NCI-H146 treated with DMSO at 0.1 percent for 48 hours (cell line): ENCODE data around the gene VWA5B1.
"Not testable (repeated sequence)": the region's sequence is repeated elsewhere in the genome, so short reads cannot be mapped to it uniquely, and the experiment has no call there.

Source experiments
- DNase-seq: peaks from one replicate; lab custom pipeline; 2025; ENCODE audit not compliant: unreplicated experiment; lab: John Stamatoyannopoulos, UW

The VWA5B1 gene

DNA sequence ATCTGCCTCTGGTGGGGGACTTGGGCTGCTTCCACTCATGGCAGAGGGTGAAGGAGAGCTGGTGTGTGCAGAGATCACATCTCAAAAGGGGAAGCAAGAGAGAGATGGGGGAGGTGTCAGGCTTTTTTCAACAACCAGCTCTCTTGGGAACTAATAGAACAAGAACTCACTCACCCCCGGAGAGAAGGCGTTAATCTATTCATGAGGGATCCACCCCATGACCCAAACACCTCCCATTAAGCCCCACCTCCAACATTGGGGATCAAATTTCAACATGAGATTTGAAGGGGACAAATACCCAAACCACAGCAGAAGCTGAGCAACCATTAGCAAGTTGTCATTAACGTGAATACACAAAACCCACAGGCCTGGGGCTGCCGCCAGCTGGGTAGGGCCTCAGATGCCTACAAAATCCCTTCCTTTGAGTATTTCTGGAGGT is 12.0 kb upstream of the VWA5B1 start:
- DNase-seq, result no peak

DNA sequence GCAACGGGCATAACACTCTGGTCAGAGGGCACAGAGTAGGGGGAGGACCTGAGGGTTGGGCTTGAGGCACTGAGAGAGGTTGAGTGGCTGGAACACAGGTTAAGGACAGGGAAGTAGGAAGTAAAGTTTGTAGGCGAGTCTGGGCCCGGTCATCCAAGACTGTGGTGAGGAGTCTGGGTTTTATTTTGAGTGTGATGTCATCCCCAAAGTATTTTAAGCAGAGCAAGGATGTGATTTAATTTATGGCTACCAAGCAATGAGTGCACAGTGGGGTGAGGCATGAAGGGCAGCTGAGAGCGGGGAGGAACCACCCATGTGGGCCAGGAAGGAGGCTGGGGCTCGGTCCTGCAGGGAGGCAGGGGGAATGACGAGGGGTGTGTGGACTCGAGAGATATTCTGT is 11.2 kb upstream of the VWA5B1 start:
- no peak for DNase-seq

DNA sequence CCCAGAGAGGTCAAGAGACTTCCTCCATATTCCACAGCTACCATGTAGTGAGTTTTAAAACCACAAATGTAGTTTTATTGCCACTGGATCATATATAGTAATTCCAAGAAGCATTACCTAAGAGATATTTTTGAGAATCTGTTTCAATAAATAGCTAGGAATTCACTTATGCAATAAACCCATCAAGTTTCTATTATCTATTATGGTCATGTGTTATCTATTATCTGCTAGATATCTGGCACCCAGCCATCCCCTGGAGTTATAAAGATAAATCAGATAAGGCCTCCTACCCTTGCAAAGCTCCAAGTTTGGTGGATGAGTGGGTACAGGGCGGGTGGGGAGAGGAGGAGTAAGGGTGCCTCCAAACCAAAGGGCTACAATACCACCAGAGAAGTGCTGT is 10.3 kb upstream of the VWA5B1 start:
- DNase-seq, result no peak

DNA sequence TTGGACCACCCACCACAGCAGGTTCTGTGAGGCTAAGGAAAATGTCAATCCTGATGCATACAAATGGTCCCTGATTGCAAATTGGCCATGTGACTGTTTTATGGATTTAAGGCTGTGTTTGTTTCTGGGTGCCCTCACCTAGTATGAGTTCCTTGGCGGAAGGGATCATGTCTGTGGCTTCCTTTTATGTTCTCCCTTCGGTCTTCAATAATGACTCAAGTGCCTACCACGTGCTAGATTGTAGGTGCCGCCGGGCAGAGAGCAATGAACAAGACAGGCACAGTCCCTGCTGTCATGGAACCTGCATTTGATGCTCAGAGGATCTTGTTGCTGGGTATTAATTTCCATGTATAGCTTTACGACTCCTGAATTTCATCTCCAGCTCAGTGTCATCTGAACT is 9.8 kb upstream of the VWA5B1 start:
- DNase-seq, result no peak

DNA sequence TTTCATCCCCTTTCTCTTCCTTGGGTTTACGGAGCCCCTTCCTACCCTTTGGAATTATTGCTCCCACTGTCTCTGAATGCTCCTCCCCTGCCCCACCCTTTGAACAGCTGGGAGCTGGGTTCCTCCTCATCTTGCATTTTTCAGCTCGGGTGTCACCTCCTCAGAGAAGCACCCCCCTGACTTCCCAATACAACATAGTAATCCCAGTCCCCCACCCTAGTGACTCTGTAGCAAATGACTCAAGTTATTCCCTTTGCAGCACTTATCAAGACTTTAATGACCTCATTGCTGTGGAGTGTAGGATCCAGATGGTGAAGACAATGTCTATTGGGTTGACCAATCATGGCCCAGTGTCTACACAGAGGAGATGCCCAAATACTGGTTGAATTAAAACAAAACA is 8.9 kb upstream of the VWA5B1 start:
- no peak for DNase-seq

DNA sequence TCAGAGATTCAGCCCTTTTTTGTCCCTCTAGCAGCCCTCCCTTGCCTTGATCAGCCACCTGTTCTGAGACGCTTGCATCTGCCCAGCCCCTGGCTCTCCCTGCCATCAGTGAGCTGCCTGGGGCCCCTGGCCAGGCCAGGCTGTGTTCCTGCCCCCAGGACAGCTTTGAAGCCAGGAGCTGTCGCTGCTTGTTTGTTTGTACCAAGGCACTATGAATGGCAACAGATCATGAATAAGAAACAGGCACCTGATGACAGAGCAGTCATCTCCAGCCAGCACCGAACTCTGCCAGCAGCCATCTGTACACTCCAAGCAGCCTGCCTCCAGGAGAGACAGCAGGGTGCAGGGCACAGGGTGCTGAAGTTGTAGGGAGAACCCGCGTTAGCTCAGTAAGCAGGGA is 8.1 kb upstream of the VWA5B1 start:
- no peak for DNase-seq

DNA sequence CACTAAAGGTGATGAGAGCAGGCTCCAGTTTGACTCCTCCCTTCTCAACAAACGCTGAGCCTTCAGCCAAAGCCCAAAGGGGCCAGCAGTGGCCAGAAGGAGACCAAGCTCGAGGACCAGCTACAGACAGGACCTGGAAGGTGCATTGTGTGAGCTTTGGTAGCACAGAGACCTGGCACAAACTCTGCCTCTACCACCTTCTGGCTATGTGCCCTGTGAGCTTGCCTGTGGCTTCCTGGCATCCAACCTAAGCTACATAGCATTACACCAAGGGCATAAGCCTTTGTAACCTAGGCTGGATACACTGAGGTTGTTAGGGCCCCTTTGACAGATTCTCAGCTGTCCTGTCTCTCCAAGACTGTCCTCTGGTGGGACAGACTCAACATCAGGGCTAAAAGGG is 6.6 kb upstream of the VWA5B1 start:
- DNase-seq, result no peak

DNA sequence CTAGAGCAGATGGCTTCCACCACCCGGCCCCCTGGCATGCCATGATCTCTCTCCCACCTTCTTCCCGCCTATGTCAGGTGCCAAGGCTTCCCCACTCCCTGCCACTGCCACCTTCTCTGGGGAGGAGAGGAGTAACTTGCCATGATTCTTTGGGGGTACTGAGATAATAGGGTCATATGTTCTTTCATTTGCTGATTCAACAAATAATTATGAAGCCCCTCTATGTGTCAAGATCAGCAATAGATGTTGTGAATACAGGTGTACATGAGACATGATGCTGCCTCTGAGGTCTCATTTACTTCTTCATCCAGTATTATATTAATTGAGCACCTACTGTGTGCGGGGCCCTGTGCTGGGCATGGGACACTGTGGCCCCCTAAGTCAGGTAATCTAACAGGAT is 6.0 kb upstream of the VWA5B1 start:
- no peak for DNase-seq

DNA sequence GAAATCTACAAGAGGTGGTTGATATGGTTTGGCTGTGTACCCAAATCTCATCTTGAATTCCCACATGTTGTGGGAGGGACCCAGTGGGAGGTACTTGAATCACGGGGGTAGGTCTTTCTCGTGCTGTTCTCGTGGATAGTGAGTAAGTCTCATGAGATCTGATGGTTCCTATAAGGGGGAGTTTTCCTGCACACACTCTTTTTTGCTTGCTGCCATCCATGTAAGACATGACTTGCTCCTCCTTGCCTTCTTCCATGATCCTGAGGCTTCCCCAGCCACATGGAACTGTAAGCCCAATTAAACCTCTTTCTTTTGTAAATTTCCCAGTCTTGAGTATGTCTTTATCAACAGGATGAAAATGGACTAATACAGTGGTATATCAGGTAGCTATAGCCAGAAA is 5.2 kb upstream of the VWA5B1 start:
- DNase-seq, result no peak

DNA sequence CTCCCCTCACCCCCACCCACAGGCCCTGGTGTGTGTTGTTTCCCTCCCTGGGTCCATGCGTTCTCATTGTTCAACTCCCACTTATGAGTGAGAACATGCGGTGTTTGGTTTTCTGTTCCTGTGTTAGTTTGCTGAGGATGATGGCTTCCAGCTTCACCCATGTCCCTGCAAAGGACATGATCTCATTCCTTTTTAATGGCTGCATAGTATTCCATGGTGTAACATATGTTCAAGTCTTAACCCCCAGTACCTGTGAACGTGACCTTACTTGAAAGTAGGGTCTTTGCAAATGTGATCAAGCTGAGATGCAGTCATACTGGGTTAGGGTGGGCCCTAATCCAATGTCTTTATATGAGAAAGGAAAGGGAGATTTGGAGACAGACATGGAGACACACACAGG is 3.0 kb upstream of the VWA5B1 start:
- not testable (repeated sequence) for DNase-seq

DNA sequence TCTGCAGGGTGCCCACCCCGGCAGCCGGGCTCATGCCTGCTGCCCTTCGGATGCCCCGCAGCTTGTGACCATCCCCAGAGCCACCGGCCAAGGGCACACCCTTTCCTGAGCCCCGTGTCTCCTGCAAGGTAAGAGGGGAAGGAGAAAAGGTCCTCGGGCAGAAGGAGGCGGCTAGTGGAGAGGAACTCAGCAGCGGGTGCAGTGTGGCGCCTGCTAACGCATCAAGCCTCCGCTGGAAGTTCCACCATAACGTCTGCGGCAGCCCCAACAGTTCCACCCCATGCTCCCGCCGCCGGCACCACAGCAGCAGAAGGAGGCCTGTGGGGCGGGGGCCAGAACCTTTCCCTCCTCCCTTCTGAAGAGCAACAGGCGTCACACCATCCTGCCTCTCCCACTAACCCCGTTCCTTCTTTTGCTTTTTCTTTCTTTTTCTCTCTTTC is 990 bp downstream of the VWA5B1 start:
- no peak for DNase-seq

DNA sequence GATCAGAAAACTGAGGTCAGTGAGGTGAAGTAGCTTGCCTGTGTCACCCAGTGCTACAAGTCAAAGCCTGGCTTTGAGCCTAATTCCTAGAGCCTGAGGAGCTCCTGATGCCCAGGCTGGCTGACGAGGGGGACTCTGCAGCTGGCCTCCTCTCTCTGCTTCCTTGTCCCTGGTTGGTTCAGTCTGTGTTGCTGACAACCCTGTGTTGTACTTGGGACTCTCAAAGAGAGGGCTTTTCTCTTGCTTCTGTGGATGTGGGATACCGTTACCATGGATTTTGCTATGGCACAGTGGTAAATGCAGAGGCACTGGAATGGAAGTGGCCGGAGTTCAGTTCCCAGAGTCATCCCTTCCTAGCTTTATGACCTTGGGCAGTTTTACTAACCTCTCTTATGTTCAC is 8.0 kb downstream of the VWA5B1 start:
- no peak for DNase-seq

DNA sequence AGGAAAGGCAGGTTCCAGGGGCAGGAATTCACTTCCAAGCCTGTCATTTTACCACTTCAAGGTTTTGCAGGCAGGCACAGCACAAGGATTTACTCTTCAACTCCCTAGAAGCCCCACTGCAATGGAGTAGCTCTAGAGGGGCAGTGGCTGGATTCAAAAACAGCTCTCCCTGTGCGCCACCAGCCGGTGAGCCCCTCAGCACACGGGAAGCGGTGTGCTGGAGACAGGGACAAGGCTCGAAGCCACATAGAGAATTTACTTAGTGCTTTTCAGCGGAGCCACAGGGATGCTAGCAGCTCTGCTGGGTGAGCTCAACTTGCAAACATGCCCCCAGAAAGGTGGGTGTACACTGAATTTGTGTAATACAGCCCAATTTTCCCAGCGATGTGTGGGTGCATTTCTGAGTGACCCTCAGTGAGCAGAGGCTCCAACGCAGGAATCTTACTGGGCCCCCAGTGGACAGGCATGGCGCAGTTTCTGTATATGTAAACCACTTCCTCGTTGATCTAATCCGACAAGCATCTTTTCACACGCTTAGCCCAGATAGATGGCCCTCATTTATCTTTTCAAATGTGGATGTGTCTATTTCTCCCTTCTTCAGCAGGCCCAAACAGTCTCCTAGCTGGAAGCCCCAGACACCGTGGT is 10.9 kb downstream of the VWA5B1 start:
- no peak for DNase-seq

DNA sequence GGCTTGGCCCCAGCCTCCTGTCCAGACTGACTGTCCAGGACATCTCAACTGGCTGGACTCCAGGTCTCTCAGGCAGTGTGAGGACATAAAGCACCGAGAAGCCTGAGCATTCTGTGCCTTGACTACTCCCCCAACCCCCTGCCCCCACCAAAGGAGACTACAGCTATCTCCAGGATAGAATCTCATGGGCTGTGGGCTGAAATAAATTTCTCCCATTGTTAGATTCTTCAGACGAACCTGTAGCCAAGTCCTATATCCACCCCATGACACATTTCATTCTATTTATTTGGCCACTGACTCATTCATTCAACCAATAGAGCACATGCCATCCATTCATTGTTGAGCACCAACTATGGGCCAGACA is 11.4 kb downstream of the VWA5B1 start:
- DNase-seq, result no peak

DNA sequence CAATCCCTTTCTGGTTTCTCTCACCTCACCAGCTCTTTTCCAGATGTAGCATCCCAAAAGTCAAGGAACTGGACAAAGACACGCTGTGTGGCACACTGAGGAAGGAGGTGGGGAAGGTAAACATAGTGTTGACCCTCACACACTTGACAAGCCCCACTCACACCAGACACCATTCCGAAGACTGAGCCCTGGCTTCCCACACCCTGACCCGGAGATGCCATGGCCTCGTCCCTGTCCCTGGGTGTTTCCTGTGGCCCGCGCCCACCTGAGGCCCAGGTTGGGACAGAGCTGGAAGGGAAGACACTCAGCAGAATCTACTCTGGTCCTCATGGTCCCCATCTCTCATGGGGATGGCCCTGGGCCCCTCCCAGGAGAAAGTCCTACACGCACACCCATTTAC is 16.4 kb downstream of the VWA5B1 start:
- DNase-seq, result no peak

DNA sequence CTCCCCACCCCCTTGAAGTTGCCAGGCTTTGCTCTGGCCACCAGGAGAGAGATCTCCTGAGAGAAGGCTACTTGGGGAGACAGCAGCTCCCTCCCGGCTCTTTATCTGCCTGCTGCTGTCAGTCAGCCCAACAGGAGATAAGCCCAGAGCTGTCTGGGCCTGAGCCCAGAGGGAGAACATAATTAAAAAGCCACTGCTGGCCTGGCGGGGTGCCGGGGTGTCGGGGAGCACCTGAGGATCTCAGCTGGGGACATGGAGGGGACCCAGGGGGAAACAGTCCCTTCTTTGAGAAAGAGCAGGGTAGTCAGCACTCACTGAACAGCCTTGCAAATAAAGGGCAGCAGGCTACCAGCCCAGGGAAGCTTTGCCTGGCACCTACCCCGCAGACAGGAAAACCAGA is 17.9 kb downstream of the VWA5B1 start:
- no peak for DNase-seq

DNA sequence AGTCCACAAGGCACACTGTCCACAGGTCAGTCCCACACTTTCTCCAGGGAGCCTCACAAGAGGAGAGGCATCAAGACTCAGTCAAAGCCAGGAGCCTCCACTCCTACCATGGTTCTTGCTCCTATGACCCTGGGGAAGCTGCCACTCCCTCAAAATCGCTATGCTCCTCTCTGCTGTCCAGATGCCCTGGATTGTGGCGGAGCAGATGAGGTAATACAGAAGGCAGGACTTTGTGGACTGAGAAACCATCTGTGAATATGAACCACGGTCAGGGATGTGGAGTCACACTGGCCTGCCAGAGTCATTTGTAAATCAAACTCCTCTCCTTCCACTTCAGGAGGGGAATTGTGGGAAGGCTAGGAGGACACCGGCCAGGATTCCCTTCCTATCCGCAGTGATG is 20.6 kb downstream of the VWA5B1 start:
- no peak for DNase-seq

DNA sequence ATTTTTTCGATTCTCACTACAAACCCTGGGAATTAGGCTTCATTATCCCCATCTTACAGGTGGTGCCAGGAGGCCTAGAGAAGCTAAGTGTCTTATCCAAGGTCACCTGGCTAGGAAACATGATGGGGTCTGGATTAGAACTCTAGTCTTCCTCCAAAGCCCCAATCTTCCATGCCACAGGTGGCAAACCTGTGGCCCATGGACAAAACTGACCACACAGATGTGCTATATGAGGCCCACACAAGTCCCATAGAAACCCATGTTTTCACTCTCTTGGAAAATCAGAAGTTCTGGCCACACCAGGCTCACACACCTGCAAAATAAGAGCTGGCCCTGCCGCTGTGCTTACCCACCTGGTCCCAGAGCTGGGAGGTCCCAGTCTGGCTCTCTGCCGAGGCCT is 21.6 kb downstream of the VWA5B1 start:
- no peak for DNase-seq

DNA sequence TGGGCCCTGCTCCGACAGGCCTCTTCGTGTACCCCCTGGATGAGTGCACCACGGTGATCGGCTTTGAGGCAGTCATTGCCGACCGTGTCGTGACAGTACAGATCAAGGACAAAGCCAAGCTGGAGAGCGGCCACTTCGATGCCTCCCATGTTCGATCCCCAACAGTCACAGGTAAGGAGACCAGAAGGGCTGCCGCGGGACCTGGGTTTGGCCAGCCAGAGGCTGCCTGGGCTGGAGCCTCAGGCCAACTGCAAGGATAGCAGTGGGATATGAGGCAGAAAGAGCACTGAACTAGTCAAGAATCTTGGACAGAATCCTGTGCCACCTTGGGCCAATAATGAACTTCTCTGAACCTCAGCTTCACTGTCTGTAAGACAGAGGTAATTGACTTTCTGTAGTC is 22.1 kb downstream of the VWA5B1 start:
- no peak for DNase-seq

DNA sequence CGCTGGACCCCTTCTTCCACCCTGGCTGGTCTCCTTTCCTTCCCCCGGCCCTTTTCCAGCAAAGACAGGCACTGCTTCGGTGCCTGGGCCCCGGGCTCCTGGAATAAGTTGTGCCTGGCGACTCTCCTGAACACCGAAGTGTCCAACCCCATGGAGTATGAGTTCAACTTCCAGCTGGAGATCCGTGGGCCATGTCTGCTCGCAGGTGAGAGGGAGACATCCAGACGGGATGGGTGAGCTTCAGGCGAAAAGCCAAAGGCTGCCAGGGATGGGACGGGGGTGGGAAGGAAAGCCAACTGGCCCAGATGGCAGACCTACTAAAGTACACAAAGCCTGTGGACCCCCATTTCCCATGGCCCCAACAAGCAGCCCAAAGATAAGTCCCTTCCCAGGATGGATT is 26.8 kb downstream of the VWA5B1 start:
- DNase-seq, result no peak

DNA sequence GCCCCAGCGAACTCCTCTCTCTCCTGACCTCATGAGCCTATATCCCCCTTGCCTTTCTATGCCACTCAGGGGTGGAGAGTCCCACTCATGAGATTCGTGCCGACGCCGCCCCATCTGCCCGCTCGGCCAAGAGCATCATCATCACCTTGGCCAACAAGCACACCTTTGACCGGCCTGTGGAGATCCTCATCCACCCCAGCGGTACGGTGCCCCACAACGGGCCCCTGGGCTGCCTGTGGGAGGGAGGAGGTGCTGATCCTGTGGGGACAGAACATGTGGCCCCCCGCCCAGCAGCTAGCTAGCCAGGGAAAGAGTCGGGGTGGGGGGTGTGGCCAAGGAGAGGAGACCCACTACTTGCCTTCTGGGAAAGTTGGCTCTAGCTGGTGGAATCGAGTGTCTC is 27.8 kb downstream of the VWA5B1 start:
- no peak for DNase-seq

DNA sequence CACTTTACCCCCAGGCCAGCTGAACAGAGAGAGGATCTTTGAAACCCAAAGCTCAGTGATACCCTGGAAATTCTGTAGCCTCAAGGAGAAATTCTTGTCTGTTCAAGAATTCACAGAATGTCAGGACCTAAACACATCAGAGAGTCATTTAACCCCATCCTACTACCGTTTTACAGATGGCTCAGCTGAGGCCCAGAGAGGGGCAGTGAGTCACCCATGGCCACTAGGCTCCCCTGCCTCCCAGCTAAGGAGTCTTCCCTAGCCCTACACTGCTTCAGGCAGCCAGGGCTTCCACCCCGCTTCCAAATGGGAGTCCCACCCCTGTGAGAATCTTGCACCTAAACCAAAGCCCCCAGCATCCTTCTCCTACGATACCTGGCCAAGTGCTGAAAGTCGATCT is 28.3 kb downstream of the VWA5B1 start:
- DNase-seq, result no peak

DNA sequence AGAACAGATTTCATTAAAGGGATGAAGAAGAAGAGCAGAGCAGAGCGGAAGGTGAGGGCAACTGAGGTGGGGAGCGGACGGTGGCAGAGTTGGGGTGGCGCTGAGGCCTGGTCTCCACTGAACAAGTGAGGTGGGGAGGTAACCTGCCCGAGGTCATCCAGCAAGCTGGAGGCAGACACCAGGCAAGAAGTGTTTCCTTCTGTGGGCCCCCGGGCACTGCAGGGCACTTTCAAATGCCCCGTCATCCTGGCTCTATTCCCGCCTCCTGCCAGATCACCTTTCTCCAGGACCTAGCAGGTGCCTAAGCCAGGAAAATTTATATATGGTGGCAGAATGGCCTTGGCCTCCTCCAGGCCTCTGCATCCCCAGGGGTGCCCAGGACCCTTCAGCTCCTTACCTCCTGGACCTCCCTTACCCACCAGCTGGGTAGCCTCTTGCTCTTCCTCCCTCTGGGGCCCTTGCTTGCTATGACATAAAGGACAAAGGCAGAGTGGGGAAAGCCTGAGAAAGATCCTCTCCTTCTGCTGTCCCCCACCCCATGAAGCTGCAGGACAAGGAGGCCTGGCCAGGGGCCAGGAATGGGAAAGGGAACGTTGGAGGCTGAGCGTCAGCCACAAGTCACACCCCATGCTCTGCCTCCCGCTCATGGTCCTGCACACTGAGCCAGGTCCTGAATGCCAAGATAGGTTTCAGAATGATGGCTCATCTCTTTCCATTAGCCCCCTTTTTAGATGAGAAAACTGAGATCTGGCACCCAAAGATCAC is 29.0 kb downstream of the VWA5B1 start:
- no peak for DNase-seq
